Stimulated activated CD8-positive, alpha-beta memory T cell treated with anti-CD3 and anti-CD28 coated beads, Interleukin-12 subunit alpha, Interleukin-12 subunit beta, amount 100 ng/mL, for 24 hours (primary cell): ENCODE results near the gene PFKP.

Source experiments
- DNase-seq: peaks from one replicate; pipeline ENCODE4 v3.0.0-alpha.2; 2020; ENCODE audit errors: extremely low read depth

The PFKP gene

DNA sequence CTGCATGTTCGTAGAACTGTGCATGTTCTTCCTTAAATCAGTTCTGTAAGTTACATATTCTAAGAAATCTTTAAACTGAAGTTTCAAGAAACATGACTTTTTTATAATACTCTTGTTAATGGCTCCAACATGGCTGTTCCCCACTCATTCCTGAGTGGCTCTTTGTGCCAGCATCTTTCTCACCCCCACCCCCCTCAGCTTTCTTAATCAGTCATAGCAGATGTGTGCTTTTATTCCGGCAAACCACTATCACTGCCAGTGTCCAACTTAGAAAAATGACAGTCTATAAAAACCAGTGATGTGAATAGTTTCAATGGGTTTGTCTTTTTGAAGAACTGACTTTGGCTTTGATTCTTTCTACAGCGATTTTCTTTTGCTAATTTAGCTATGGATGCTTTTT, 67.7 kb downstream of the PFKP start:
- no peak for DNase-seq

DNA sequence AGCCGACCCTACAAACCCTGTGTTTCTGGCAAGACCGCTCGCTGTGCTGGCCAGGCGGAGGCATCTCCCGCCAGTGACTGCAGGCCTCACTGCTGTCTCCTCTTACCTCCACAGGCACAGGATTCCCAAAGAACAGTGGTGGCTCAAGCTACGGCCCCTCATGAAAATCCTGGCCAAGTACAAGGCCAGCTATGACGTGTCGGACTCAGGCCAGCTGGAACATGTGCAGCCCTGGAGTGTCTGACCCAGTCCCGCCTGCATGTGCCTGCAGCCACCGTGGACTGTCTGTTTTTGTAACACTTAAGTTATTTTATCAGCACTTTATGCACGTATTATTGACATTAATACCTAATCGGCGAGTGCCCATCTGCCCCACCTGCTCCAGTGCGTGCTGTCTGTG, 69.0 kb downstream of the PFKP start:
- DNase-seq = no peak

GRCh38 chr10:3136763-3137611, 69.6 kb downstream of the PFKP start:
- DNase-seq = no peak

DNA sequence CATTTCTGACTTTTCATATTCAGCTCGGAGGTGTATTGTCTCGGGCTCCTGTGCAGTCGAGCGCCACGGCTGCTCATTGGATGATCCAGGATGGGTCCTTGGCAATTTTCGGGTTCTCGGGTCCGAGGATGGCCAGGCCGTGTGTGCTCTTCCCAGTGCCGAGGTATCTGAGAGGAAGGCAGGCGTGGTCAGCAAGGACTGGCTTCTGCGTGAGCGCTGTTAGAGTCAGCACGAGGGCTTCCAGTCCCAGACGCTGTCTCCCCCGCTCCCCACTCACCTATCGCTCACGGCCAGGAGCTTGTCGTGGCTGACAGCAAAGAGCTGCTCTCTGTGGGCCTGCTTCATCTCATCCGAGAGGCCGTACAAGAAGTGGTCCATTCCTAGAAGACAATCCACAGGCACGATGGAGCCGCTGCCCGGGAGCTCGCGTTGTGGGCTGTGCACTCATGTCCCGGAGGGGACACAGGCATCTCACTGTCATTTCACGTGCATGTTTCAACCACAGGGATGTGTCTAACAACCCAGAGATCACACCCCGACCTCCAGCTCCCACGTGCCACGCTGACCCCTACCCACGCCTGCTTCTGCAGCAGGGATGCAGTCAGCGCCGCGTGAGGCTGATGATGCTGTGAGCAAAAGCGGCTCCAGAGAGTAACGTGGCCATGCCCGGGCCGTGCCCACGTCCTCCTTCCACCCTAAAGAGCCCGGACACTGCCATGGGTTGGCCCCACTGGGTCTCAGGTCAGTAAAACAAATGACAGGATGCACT, 70.8 kb downstream of the PFKP start:
- DNase-seq = no peak

DNA sequence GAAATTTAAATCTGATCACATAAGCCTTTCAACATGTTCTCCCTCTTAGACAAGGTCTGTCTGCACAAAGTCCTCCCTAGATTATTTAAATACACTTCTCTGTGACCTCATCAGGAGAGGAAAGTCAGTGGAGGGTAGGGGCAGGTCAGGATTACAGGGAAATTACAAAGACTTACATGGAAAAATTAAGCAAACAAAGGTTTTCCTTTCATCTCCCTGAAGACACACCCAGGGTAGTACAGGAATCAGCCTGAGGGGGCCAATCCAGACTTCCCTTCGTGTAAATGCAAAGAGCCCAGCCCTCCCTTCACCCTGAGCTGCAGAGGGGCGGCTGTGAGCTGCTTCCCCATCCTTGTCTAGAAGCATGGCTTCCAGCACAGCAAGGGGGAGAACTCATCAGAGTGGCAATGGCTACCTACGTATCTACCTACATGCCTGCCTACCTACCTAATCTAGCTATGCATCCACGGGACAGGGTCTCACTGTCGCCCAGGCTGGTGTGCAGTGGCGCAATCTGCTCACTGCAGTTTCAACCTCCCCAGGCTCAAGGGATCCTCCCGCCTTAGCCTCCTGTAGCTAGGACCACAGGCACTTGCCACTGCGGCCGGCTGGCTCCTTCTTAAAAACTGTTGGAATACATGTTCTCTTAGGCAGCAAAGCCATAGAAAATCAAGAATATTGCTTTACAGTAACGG, 72.0 kb downstream of the PFKP start:
- DNase-seq = no peak

- no peak for DNase-seq
Measured at GRCh38 chr10:3140280-3140679, 72.9 kb downstream of the PFKP start.

GRCh38 chr10:3141351-3142005, 74.1 kb downstream of the PFKP start:
- DNase-seq = no peak

DNA sequence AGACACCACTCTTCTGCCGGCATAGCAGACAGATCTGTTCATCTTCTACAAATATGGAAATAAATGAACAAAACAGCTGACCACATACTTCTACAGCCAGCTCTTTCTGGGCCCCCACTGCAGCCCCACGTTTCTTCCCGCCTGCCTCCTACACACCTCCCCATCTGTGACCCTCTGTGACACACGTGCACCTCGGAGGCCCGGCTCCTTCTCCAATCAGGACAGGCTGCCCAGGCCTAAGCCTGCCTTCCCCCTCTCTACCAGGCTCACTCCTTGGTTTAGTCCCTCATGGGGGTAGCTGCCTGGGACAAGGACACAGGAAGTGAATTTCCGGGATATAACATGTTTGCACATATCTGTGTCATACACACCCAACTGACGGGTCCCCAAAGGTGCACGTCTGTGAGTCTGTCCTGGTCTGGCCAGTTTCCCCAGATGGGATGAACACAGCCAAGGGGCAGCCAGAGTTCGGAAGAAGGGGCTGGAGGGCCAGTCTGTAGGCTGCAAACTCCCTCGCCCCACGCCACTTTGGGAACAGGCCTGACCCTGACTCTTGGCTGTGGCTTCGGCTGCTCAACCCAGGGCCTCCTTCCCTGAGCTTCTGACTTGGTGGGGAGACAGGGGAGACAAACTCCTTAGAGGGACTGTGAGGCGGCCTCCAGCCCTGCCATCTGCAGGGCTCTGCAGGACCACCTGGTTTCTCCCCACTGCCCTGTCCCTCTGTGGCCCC, 75.0 kb downstream of the PFKP start:
- DNase-seq = no peak

- no peak for DNase-seq
Measured at GRCh38 chr10:3143366-3143765, 76.0 kb downstream of the PFKP start.

GRCh38 chr10:3143791-3144434, 76.6 kb downstream of the PFKP start:
- DNase-seq = no peak

- no peak for DNase-seq
Measured at GRCh38 chr10:3145366-3145765, 78.0 kb downstream of the PFKP start.

- DNase-seq = no peak
Measured at GRCh38 chr10:3146289-3146688, 78.9 kb downstream of the PFKP start.

GRCh38 chr10:3147117-3147820, 79.9 kb downstream of the PFKP start:
- no peak for DNase-seq

DNA sequence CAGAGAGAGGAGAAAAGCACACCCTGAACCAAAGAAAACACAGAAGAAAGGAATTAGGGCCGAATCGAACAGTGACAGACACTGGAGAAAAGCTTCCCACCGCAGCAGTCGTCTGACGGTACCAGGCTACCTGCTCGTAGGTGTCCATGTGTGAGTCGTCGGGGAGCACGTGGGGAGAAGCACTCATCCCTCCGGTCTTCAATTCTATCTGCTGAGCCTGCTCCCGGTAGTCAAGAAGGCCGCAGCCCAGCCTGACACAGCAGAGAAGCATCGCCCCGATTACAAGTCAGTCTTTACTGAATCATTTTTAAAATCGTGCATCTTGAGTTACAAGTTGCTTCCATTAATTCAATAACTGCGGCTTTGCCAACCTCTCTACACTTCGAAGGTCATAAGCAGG, 80.7 kb downstream of the PFKP start:
- no peak for DNase-seq

GRCh38 chr10:3148994-3149393, 81.6 kb downstream of the PFKP start:
- no peak for DNase-seq

DNA sequence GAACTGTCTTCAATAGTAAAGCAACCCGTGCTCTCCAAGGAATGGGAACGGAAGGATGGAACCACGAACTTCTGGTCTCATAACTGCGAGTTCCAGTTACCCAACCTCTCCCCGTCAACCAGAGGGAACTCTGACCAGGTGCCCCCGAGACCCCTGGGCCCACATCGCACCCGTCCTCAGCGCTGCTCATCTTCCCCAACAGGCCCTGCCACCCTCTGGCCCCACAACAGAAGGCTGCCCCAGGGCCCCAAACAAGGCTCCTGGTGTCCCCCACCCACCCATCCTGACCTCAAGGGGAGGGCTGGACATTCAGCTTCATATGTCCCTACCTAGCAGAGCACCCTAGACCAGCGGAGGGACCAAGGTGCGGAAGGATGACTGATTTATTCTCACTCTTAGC, 82.6 kb downstream of the PFKP start:
- no peak for DNase-seq

DNA sequence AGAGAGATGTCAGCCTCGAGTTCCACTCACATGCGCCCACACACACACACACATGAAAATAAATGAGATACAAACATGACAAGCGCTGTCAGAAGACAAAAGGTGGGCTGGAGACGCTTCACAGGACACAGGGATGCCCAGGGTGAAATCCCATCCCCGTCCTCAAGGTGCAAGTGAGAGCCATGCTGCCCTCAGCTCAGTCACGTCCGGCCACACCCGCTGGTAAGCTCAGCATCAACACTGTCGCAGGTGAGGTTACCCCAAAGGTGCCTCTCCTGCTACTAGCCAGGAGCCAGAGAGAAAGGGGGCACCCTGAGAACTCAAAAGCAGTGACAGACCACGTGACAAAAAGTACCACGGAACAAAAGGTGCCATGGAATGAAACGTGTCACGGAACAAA, 83.0 kb downstream of the PFKP start:
- no peak for DNase-seq

DNA sequence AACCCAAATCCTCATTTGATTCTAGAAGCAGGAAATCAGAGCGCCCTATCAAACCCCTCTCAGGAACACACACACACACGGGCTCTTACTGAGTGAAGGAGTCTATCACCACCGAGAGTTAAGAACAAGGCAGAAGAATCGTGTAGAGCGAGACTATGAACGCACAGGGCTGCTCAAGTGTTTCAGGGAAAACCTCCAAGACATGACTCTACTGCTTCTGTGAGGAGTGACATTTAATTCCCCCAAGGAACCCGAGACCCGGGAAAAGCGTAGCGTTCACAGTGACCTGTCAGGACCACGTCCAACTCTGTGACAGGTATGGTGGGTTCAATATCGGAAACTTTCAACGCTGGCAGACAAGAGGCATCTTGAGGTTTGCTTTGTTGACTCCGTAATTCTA, 83.6 kb downstream of the PFKP start:
- no peak for DNase-seq

GRCh38 chr10:3151889-3152565, 84.7 kb downstream of the PFKP start:
- DNase-seq = no peak

DNA sequence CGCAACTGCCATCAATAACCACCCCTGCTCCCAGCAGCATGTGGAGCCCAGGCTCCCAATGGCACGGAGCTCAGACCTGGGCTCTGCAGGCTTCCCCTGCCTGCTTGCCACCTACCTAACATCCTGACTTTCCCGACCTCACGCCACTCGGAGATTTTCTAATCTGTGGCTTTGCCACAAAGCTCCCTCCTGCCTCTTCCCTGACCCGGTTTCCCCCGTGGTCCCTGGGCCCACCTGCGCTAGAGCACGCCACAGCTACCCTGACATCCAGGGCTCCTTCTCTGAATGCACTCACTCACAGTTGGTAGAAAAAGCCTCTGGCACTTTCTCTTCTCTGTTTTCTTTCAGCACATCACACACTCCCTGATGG, 85.2 kb downstream of the PFKP start:
- DNase-seq = no peak
